Effector memory CD8-positive, alpha-beta T cell (primary cell): ENCODE measurements around the gene KRT32.

ENCODE experiments used
- ATAC-seq: fragments of 150-1000 bp; cut with Tn5 transposase; replicated peaks from 2 replicates; pipeline ENCODE4 v1.10.0; 2021; ENCODE audit warnings: mild to moderate bottlenecking, moderate library complexity
- DNase-seq, 3 experiments: peaks; one replicate each; pipeline ENCODE4 v3.0.0; 2021
- H3K27ac Mint-ChIP-seq, 2 donors: one replicate each; pipeline ENCODE4 v1.8.0; 2022; ENCODE audit warnings: mild to moderate bottlenecking in 2 of 2, mixed read lengths in 2 of 2, moderate library complexity in 2 of 2
- H3K27me3 Mint-ChIP-seq, 2 donors: one replicate each; pipeline ENCODE4 v1.8.0; 2022; ENCODE audit warnings: mixed read lengths in 2 of 2
- H3K36me3 Mint-ChIP-seq: one replicate; pipeline ENCODE4 v1.8.0; 2022; ENCODE audit warnings: mild to moderate bottlenecking, moderate library complexity, mixed read lengths; ENCODE audit not compliant: insufficient read depth
- H3K4me1 Mint-ChIP-seq, 2 donors: one replicate each; pipeline ENCODE4 v1.8.0; 2022; ENCODE audit warnings: low read depth in 2 of 2, mixed read lengths in 2 of 2
- H3K4me3 Mint-ChIP-seq, 2 donors: one replicate each; pipeline ENCODE4 v1.8.0; 2022; ENCODE audit warnings: mild to moderate bottlenecking in 2 of 2, mixed read lengths in 2 of 2, moderate library complexity in 2 of 2
- H3K9me3 Mint-ChIP-seq, 2 donors: one replicate each; pipeline ENCODE4 v1.8.0; 2022; ENCODE audit warnings: mixed read lengths in 2 of 2

Gene KRT32

DNA sequence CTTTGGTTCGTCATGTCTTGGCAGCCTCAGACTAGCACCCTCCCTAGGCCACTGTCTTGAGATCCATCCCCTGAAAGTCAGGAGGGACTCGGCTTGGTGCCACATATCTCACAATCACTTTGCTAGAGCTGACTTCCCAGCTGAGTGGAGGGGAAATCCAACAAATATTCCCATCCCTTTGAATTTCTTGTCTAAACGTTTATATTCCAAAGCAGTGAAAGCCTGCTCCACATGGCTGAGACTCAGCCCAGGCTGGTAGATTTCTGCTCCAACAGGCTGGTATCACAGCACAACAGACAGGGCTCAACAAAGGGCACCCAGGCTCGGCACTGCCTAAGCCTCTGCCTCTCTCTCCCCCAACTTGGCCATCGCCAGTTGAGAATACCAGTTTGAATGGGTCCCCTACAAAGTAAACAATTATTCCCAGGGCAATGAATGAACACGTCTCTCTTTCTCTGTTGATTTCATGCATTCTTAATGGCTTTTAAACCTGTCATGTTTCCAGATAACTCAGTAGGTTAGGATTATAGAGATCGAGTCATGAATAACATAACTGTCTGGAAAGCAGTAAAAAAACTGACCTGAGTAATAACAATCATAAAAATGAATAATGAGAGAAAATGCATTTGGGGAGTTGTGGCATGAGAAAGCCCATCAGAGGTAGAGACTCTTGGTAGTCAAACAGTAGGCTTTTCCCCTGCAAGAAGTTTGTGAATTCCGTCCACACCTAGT is 37.2 kb upstream of the KRT32 start:
- H3K4me3 Mint-ChIP-seq, result no peak overlapping the region
- no peaks in the 10 kb centered on the region for H3K4me1 Mint-ChIP-seq
- DNase-seq (no peak), ATAC-seq (no peak)
- H3K27ac Mint-ChIP-seq, result no peak overlapping the region
- H3K36me3 Mint-ChIP-seq, result no peaks in the 10 kb centered on the region
- H3K9me3 Mint-ChIP-seq, result no peaks in the 10 kb centered on the region
- peaks cover 16 to 23% of the 10 kb centered on the region in 2 donors for H3K27me3 Mint-ChIP-seq

DNA sequence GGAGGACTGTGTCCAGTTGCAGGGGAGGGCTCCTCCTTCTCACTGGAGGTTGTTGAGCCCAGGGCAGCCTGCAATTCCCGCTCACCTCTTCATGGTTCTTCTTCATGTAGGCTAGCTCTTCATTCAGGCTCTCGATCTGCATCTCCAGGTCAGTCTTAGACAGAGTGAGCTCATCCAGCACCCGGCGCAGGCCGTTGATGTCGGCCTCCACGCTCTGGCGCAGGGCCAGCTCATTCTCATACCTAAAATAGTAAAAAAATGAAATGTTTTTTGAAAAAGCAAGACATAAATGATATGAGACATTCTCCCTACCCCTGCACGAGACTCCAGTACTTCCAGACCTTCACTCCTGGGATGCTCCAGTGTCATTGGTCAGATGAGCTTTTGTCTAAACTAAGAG is 36.0 kb upstream of the KRT32 start:
- peaks cover 0 to 4% of the 10 kb centered on the region in 2 donors for H3K4me1 Mint-ChIP-seq
- ATAC-seq (no peak), DNase-seq (no peak)
- H3K9me3 Mint-ChIP-seq, result no peaks in the 10 kb centered on the region
- no peak overlapping the region for H3K27ac Mint-ChIP-seq
- H3K36me3 Mint-ChIP-seq, result no peaks in the 10 kb centered on the region
- H3K27me3 Mint-ChIP-seq, result peaks cover 25 to 34% of the 10 kb centered on the region in 2 donors
- H3K4me3 Mint-ChIP-seq, result no peak overlapping the region

DNA sequence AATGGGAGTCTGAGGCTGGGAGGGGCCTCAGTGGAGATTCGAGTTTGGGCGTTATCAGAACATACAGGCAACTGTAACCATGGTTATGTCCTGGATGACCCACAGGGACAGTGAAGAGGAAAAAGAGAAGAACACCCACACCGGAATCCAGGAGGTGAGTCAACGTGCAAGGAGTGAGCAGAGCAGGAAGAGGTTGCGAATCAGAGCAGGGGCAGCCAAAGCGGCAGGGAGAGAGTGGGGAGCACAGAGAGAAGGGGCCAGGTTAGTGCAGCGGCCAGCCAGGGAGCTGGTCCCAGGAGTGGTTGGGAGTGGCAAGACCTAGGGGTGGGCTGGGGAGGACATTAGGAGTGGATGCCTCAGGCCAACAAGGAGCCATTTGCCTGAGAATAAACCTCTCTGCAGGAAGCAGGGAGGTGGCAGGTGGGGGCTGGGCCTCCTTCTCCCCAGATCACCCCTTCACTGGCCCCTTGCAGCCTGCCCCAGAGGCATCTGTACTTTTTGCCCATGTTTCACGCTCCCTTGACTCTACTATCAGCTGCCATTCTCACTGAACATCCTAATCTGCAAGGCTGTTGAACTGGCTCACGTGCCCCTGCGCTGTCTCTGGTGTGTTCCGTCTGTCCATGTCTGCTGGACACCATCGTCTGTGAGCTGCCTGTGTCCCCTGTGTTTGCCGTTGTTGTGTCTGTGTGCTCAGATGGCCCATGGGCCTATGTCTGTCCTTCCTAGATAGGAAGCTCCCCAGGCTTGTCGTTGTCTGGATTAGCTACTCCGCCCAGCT is 33.1 kb upstream of the KRT32 start:
- peaks cover 0 to 12% of the 10 kb centered on the region in 2 donors for H3K4me1 Mint-ChIP-seq
- ATAC-seq (no peak), DNase-seq (no peak)
- H3K27me3 Mint-ChIP-seq, result peaks cover 25 to 34% of the 10 kb centered on the region in 2 donors
- H3K4me3 Mint-ChIP-seq, result no peak overlapping the region
- H3K27ac Mint-ChIP-seq, result no peak overlapping the region
- H3K36me3 Mint-ChIP-seq, result no peaks in the 10 kb centered on the region
- no peaks in the 10 kb centered on the region for H3K9me3 Mint-ChIP-seq

DNA sequence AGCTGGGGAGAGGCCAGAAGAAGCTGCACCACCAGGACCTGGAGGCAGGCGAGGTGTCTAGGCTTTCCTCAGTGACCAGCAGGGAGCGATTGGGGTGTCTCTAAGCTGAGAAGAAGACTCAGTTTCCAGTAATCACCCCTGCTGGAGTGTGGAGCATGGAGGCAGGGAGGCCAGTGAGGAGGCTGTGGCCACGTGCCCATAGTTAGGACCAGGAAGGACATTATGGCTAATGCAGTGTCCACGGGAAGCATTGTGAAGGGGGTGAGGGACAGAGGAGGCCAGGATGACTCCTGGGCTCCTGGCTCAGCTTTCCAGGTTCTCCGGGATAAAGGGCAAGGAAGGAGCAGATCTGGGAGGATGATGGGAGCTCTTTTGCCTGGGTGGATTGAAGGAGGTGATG is 32.5 kb upstream of the KRT32 start:
- no peak for ATAC-seq
- Mint-ChIP-seq H3K27ac (no peak overlapping the region), H3K4me3 (no peak overlapping the region), H3K4me1 (peaks cover 0 to 12% of the 10 kb centered on the region in 2 donors), H3K9me3 (no peaks in the 10 kb centered on the region), H3K27me3 (peaks cover 25 to 34% of the 10 kb centered on the region in 2 donors), H3K36me3 (no peaks in the 10 kb centered on the region)
- DNase-seq, result no peak

DNA sequence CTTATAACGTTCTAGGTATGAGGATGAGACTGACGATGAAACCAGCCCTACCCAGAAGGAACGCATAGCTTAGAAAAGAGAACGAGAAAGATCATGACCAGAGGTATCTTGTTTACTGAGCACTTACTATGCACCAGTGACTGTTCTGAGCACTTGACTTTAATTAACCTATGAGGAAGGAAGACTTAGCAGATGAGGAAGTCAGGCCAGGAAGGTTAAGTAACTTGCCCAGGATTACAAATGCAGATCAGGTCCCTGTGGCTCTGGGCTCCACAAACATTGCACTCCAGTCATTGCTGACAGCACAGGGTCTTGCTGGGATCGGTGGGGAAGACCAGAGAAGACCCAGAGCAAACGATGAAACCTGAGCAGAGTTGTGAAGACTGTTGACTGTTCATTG is 31.1 kb upstream of the KRT32 start:
- no peak overlapping the region for H3K4me3 Mint-ChIP-seq
- ATAC-seq (peak; percentile 17), DNase-seq (no peak)

DNA sequence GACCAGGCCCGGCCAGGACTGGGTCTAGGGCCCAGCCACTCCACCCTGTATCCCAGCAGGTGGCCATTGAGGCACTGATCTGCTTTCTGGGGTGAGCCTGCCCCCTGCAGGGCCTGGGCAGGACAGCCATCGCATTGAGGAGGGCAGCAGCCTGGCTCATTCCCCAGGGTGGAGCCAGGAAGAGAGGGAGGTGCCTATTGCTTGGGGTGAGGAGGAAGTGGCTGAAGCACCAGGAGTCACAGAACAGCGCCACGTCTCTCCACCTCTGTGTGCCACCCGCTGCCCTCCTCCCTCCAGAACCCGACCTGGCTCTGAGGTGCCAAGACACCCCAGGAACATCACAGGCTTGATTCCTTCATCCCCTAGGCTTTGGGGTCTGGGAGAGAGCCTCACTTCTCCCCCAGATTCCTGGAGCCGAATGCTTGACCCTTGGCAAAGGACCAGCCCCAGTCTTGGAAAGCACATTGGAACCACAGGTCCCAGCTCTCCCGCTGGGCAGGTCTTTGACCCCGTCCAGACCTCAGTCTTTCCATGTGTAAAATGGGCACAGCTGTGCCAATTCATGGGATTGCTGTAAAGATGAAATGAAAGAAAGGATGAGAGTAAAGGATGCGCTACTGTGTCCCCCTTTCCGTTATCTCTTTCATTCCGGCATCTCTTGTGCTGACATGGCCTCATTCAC is 29.8 kb upstream of the KRT32 start:
- H3K27ac Mint-ChIP-seq, result peak overlapping the region in 1 of 2 donors; percentile 33

More for the DNA sequence above, 31.1 kb upstream of the KRT32 start:
- Mint-ChIP-seq H3K27ac (no peak overlapping the region), H3K36me3 (no peaks in the 10 kb centered on the region), H3K4me1 (peaks cover 0 to 12% of the 10 kb centered on the region in 2 donors), H3K27me3 (peaks cover 25 to 34% of the 10 kb centered on the region in 2 donors), H3K9me3 (no peaks in the 10 kb centered on the region)

DNA sequence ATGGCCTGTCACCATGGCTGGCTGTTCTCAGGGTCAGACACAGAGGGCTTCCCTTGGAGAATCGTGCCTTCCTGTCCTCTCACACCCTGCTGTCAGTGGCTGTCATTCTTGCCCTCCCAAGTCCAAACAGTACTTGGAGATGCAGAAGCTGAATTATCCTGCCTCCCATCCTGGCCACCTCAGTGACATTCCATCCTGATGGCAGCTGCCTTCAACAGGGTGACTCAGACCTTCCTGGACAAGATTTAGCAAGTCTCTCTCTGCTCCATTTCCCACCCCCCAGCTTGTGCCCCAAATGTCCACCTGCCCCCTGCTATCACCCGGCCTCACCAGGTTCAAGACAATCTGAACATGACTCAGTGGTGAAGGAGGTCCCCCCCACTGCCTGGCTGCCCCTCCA is 27.3 kb upstream of the KRT32 start:
- DNase-seq (no peak), ATAC-seq (no peak)
- Mint-ChIP-seq H3K4me1 (peaks cover 9 to 20% of the 10 kb centered on the region in 2 donors), H3K27me3 (peaks cover 13 to 16% of the 10 kb centered on the region in 2 donors), H3K36me3 (no peaks in the 10 kb centered on the region), H3K4me3 (no peak overlapping the region), H3K27ac (peak overlapping the region in 1 of 2 donors; percentile 64), H3K9me3 (no peaks in the 10 kb centered on the region)

More for the DNA sequence above, 29.8 kb upstream of the KRT32 start:
- ATAC-seq (peak; percentile 78), DNase-seq (peak; percentile 21 to 44 (median 29))
- Mint-ChIP-seq H3K4me1 (peaks cover 0 to 13% of the 10 kb centered on the region in 2 donors), H3K9me3 (no peaks in the 10 kb centered on the region), H3K27me3 (peaks cover 25 to 34% of the 10 kb centered on the region in 2 donors), H3K36me3 (no peaks in the 10 kb centered on the region), H3K4me3 (peak overlapping the region in 1 of 2 donors; percentile 16)

DNA sequence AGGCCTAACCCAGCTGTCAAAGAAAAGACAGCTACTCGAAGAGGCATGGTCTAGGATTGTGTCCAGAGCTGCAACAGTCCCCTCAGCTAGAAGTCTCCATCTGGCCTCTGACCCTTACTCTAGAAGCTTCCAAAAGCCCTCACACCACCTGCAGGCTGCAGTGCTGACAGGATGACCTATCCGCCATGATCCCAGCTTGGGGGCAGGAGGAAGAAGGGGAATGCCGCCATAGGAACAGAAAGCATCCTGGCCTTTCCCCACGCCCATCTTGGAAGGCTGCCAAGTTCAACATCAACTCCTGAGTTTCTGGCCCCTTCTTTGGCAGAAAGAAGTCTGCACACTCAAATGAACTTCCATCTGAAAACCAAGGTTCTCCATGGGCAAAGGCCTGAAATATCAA is 25.6 kb upstream of the KRT32 start:
- Mint-ChIP-seq H3K27ac (peak overlapping the region in 1 of 2 donors; percentile 38), H3K36me3 (no peaks in the 10 kb centered on the region), H3K4me1 (peaks cover 9 to 16% of the 10 kb centered on the region in 2 donors), H3K4me3 (no peak overlapping the region), H3K27me3 (peaks cover 0 to 6% of the 10 kb centered on the region in 2 donors), H3K9me3 (no peaks in the 10 kb centered on the region)
- ATAC-seq, result no peak
- no peak for DNase-seq

DNA sequence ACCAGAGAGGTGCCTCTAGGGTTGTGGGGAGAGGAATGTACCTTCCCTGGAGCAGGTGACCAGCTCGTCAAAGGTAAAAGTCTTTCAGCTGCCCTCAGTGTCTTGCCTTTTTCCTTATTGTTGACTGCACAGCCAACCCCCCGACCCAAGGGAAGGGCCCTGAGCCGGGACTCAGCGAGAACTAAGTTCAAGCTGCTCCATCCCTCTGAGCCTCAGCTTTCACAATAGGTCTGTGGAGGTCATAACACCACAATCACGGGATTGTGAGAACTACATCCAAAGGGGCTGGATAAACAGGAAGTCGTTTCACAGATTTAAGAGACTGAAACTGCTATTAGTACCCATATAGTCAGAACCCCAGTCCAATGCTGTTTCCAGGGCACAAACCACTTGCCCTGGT is 25.2 kb upstream of the KRT32 start:
- H3K4me3 Mint-ChIP-seq, result no peak overlapping the region

DNA sequence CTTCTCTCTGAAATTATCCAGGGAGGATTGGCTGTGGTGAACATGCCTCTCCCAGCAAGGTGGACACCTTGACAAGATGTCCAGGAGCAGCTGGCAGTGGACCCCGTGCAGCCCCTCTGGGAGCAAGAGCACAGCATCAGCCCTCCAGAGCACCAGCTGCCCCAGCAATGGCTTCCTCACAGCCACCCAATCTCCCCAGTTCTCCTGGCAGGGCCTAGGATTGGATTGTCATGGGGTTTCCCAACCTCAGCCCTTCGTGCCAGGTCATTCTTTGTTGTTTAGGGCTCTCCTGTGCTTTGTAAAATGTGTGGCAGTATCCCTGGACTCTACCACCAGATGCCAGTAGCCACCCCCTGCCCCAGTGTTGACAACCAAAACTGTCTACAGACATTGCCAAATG is 24.3 kb upstream of the KRT32 start:
- DNase-seq (no peak), ATAC-seq (no peak)
- Mint-ChIP-seq H3K4me3 (no peak overlapping the region), H3K27ac (no peak overlapping the region), H3K4me1 (peaks cover 9% of the 10 kb centered on the region in 2 donors), H3K36me3 (no peaks in the 10 kb centered on the region), H3K9me3 (no peaks in the 10 kb centered on the region), H3K27me3 (peaks cover 4 to 7% of the 10 kb centered on the region in 2 donors)

More for the DNA sequence above, 25.2 kb upstream of the KRT32 start:
- Mint-ChIP-seq H3K4me1 (peaks cover 9 to 16% of the 10 kb centered on the region in 2 donors), H3K27me3 (peaks cover 0 to 6% of the 10 kb centered on the region in 2 donors), H3K36me3 (no peaks in the 10 kb centered on the region), H3K9me3 (no peaks in the 10 kb centered on the region), H3K27ac (peak overlapping the region in 1 of 2 donors; percentile 38)
- ATAC-seq (no peak), DNase-seq (no peak)

DNA sequence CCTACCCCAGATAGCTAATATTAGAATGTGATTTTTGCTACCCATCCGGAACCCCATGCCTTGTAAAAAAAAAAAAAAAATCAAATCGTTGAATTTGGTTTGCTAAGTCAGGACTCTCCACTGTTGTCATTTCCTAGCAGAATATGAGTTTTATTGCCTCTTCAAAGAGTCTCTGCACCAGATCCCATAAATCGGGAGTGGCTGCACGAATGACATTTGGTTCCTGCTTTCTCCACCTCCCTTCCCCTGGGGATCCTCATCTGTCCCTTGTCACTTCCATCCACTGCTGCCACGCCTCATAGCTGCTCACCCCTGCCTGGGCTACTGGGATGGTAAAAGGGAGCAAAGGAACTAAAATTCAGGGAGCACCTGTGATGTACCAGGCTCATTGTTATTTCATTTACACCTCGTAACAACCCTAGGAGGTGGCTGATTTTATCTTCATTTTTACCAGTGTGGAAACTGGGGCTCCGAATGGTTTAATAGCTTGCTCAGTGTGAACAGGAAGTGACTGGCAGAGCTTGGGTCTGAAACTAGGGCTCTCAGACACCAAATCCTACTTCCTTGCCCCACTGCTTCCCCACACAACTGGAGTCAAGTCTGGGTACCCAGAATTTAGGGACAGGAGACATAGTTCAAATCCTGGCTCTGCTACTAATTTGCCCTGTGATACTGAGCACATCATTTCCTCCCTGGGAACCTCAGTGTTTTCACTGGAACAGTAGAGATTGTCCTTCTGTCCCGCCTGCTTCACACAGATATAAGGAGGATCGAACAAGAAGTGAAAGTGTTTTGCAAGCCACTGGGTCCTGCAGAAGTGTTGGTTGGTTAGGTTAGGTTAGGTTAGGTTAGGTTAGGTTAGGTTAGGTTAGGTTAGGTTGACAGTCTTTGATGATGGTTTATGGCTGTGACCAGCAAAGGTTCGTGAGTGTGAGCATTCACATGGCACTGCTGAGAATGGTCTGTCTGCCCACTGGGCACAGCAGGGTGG is 23.1 kb upstream of the KRT32 start:
- no peak overlapping the region for H3K4me3 Mint-ChIP-seq
- H3K9me3 Mint-ChIP-seq, result no peaks in the 10 kb centered on the region
- ATAC-seq, result no peak

DNA sequence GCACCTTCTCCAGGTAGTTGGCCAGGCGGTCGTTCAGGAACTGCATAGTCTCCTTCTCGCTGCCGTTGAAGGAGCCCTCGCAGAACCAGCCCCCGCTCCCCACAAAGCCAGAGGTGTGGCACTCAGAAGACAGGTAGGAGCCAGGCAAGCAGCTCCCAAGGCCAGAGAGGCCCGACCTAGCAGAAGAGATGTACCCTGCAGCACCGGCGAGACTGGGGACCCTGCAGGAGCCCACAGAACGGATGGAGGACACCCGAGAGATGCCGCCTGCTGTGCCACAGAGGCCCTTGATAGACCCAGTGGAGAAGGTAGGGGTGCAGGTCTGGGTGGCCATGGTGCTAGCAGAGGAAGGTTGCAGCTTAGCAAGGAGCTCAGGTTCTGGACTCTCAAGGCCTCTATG is 22.3 kb upstream of the KRT32 start, which contains the start of gene KRT36:
TSS of gene KRT36 (minus strand) at position 380 of the 400 bp plus-strand sequence. CDS start at position 334, 46 bp downstream.
- Mint-ChIP-seq H3K36me3 (no peaks in the 10 kb centered on the region), H3K27me3 (peaks cover 14 to 17% of the 10 kb centered on the region in 2 donors), H3K4me3 (no peak within 1 kb of the TSS), H3K27ac (peak within 1 kb of the TSS in 1 of 2 donors; percentile 59), H3K9me3 (no peaks in the 10 kb centered on the region), H3K4me1 (peaks cover 11 to 12% of the 10 kb centered on the region in 2 donors)
- DNase-seq (no peak), ATAC-seq (no peak)

More for the DNA sequence above, 23.1 kb upstream of the KRT32 start:
- Mint-ChIP-seq H3K36me3 (no peaks in the 10 kb centered on the region), H3K27ac (peak overlapping the region in 1 of 2 donors; percentile 3), H3K4me1 (peaks cover 11 to 12% of the 10 kb centered on the region in 2 donors), H3K27me3 (peaks cover 12 to 14% of the 10 kb centered on the region in 2 donors)
- DNase-seq, result no peak
